GM12878 (cell line): ENCODE data around the gene MAN2C1.

Experiments used
- BHLHE40 ChIP-seq, 2 experiments: fragments of 450-650 bp in 1 of 2; IDR thresholded peaks; 2 replicates each; pipeline ENCODE4 v1.6.1; 2011 to 2017; ENCODE audit warnings: low read depth in 2 of 2, borderline replicate concordance in 1 of 2, improper control_type of control experiment in 1 of 2, low read length in 1 of 2, mild to moderate bottlenecking in 1 of 2
- CEBPB ChIP-seq, 2 experiments: fragments of 150-350 bp in 1 of 2; IDR thresholded peaks; 2 replicates each; pipeline ENCODE4 v1.6.1; 2012 to 2014; ENCODE audit warnings: low read depth in 2 of 2, low read length in 2 of 2, borderline replicate concordance in 1 of 2, inconsistent platforms in 1 of 2
- CHD2 ChIP-seq: IDR thresholded peaks from 2 replicates; pipeline ENCODE4 v1.6.1; 2011; ENCODE audit warnings: low read depth, low read length, improper control_type of control experiment, borderline replicate concordance
- CREB1 ChIP-seq: IDR thresholded peaks from 2 replicates; pipeline ENCODE4 v1.6.1; 2012; ENCODE audit warnings: low read depth, mild to moderate bottlenecking, inconsistent platforms
- CTCF ChIP-seq, 3 experiments: IDR thresholded peaks in 2 of 3; conservative IDR thresholded peaks in 1 of 3; 2 replicates each; pipeline ENCODE4 v1.5.1; 2011; ENCODE audit warnings: low read depth in 3 of 3, low read length in 3 of 3, mild to moderate bottlenecking in 3 of 3, control low read depth in 2 of 3, moderate library complexity in 2 of 3, inconsistent platforms in 1 of 3, mixed read lengths in 1 of 3; ENCODE audit not compliant: control insufficient read depth in 2 of 3, insufficient read depth in 1 of 3; ENCODE audit errors: extremely low read depth in 1 of 3
- EGR1 ChIP-seq, 2 experiments: IDR thresholded peaks; 1 replicate in 1 of 2; 2 replicates in 1 of 2; pipeline ENCODE4 v1.6.1; 2011 to 2012; ENCODE audit warnings: low read depth in 2 of 2, low read length in 2 of 2, borderline replicate concordance in 1 of 2, mild to moderate bottlenecking in 1 of 2, moderate library complexity in 1 of 2
- EP300 ChIP-seq, 2 experiments: fragments of 150-350 bp in 1 of 2; IDR thresholded peaks; 2 replicates each; pipeline ENCODE4 v1.6.1; 2011 to 2012; ENCODE audit warnings: low read depth in 2 of 2, low read length in 2 of 2, borderline replicate concordance in 1 of 2, improper control_type of control experiment in 1 of 2, inconsistent platforms in 1 of 2; ENCODE audit not compliant: control insufficient read depth in 1 of 2
- JUND ChIP-seq: IDR thresholded peaks from 2 replicates; pipeline ENCODE4 v1.6.1; 2012; ENCODE audit warnings: low read depth, mild to moderate bottlenecking, low read length, improper control_type of control experiment, moderate library complexity
- MEF2A ChIP-seq: IDR thresholded peaks from 2 replicates; pipeline ENCODE4 v1.6.1; 2011; ENCODE audit warnings: low read depth, mild to moderate bottlenecking, low read length, moderate library complexity; ENCODE audit not compliant: insufficient read depth
- POLR2A ChIP-seq: IDR thresholded peaks from 2 replicates; pipeline ENCODE4 v1.6.1; 2011; ENCODE audit warnings: low read depth, mild to moderate bottlenecking, low read length
- RFX5 ChIP-seq: IDR thresholded peaks from 2 replicates; pipeline ENCODE4 v1.6.1; 2011; ENCODE audit warnings: low read depth, low read length, improper control_type of control experiment
- SIX5 ChIP-seq: IDR thresholded peaks from 2 replicates; pipeline ENCODE4 v1.6.1; 2011; ENCODE audit warnings: mild to moderate bottlenecking, low read depth, low read length, moderate library complexity; ENCODE audit not compliant: severe bottlenecking
- SP1 ChIP-seq: IDR thresholded peaks from one replicate; pipeline ENCODE4 v1.6.1; 2011; ENCODE audit warnings: low read depth, low read length

- TF ChIP-seq CHD2 (no peak), CTCF (IDR thresholded peaks at IDR 0.05 in 2 of 3, conservative IDR thresholded peaks at IDR 0.05 in 1 of 3; ENCODE audit: control insufficient read depth in 2 of 3, extremely low read depth in 1 of 3, insufficient read depth in 1 of 3, low read depth in 3 of 3, low read length in 3 of 3) (no peak), POLR2A (no peak), JUND (no peak), SP1 (no peak), SIX5 (no peak), CEBPB (IDR thresholded peaks at IDR 0.05; ENCODE audit: borderline replicate concordance in 1 of 2, low read depth in 2 of 2, low read length in 2 of 2) (no peak), EGR1 (IDR thresholded peaks at IDR 0.05; ENCODE audit: borderline replicate concordance in 1 of 2, low read depth in 2 of 2, low read length in 2 of 2) (no peak), EP300 (IDR thresholded peaks at IDR 0.05; ENCODE audit: borderline replicate concordance in 1 of 2, control insufficient read depth in 1 of 2, low read depth in 2 of 2, low read length in 2 of 2) (no peak), MEF2A (no peak), RFX5 (no peak), CREB1 (no peak), BHLHE40 (IDR thresholded peaks at IDR 0.05; ENCODE audit: borderline replicate concordance in 1 of 2, low read depth in 2 of 2, low read length in 1 of 2) (no peak)
Measured at GRCh38 chr15:75338661-75339240, 29.7 kb downstream of the MAN2C1 start.
